WTC11 (cell line): ENCODE results near the gene TMEM18. TPM values are rescaled to one million over a fixed set of nuclear protein-coding genes. Genes with fewer than 3 reads are reported as not detected.

Experiments used
- ATAC-seq: fragments of 200-7000 bp; cut with Tn5 transposase; 2 replicates; pipeline ENCODE4 v1.10.0; 2021; ENCODE audit warnings: mild to moderate bottlenecking, moderate library complexity
- CTCF ChIA-PET: fragments of 300-600 bp; sonication (Branson Sonifier 250); formaldehyde crosslinking; loops from one replicate; lab custom pipeline; 2021; ENCODE audit warnings: antibody characterized with exemption; lab: Charles Lee
- POLR2A ChIA-PET: fragments of 350-600 bp; sonication (Branson Sonifier 250); formaldehyde crosslinking; loops from one replicate; lab custom pipeline; 2021; ENCODE audit warnings: antibody characterized with exemption; lab: Charles Lee
- DNase-seq: peaks from one replicate; pipeline ENCODE4 v3.0.0; 2021; ENCODE audit warnings: low spot score
- H3K27ac Mint-ChIP-seq: 2 replicates; pipeline ENCODE4 v1.8.0; 2021; ENCODE audit warnings: mixed read lengths
- H3K27me3 Mint-ChIP-seq: 2 replicates; pipeline ENCODE4 v1.8.0; 2021; ENCODE audit warnings: low read depth, mild to moderate bottlenecking, moderate library complexity, mixed read lengths
- H3K36me3 Mint-ChIP-seq: 2 replicates; pipeline ENCODE4 v1.8.0; 2021; ENCODE audit warnings: mixed read lengths
- H3K4me1 Mint-ChIP-seq: 2 replicates; pipeline ENCODE4 v1.8.0; 2022; ENCODE audit warnings: mixed read lengths
- H3K4me3 Mint-ChIP-seq: 2 replicates; pipeline ENCODE4 v1.8.0; 2021; ENCODE audit warnings: mild to moderate bottlenecking, moderate library complexity, mixed read lengths
- H3K9me3 Mint-ChIP-seq: 2 replicates; pipeline ENCODE4 v1.8.0; 2021; ENCODE audit warnings: mixed read lengths
- ARID4B ChIP-seq: sonication (generic); formaldehyde crosslinking; IDR thresholded peaks from 2 replicates; pipeline ENCODE4 v1.8.0; 2023; ENCODE audit warnings: missing genetic modification reagents, mild to moderate bottlenecking, borderline replicate concordance
- CDX4 ChIP-seq: fragments of 250-450 bp; sonication (Bioruptor Pico); IDR thresholded peaks from 2 replicates; pipeline ENCODE4 v1.9.0; 2021; ENCODE audit warnings: moderate library complexity, mild to moderate bottlenecking, inconsistent platforms, borderline replicate concordance
- CREB1 ChIP-seq: sonication (generic); formaldehyde crosslinking; IDR thresholded peaks from 2 replicates; pipeline ENCODE4 v1.8.0; 2023; ENCODE audit warnings: mild to moderate bottlenecking, missing genetic modification reagents
- CTCF ChIP-seq: fragments of 200-600 bp; IDR thresholded peaks from 2 replicates; pipeline ENCODE4 v1.8.0; 2022; ENCODE audit warnings: antibody characterized with exemption
- ELF4 ChIP-seq: sonication (generic); formaldehyde crosslinking; IDR thresholded peaks from 2 replicates; pipeline ENCODE4 v1.8.1; 2022; ENCODE audit warnings: low read depth, mild to moderate bottlenecking, moderate library complexity, missing genetic modification reagents
- ESRRA ChIP-seq: sonication (generic); formaldehyde crosslinking; IDR thresholded peaks from 2 replicates; pipeline ENCODE4 v1.8.1; 2022; ENCODE audit warnings: mild to moderate bottlenecking, missing genetic modification reagents, borderline replicate concordance
- ETV6 ChIP-seq: sonication (generic); formaldehyde crosslinking; IDR thresholded peaks from 2 replicates; pipeline ENCODE4 v1.8.1; 2022; ENCODE audit warnings: mild to moderate bottlenecking, missing genetic modification reagents
- FOXJ3 ChIP-seq: sonication (generic); formaldehyde crosslinking; IDR thresholded peaks from 2 replicates; pipeline ENCODE4 v1.9.0; 2021; ENCODE audit warnings: missing genetic modification reagents, mild to moderate bottlenecking, borderline replicate concordance
- FOXK1 ChIP-seq: sonication (generic); formaldehyde crosslinking; IDR thresholded peaks from 2 replicates; pipeline ENCODE4 v1.8.0; 2022; ENCODE audit warnings: mild to moderate bottlenecking, moderate library complexity, missing genetic modification reagents
- HMGA2 ChIP-seq: fragments of 250-450 bp; sonication (Bioruptor Pico); IDR thresholded peaks from 2 replicates; pipeline ENCODE4 v1.4.0; 2021; ENCODE audit warnings: mild to moderate bottlenecking, moderate library complexity
- JAZF1 ChIP-seq: fragments of 250-450 bp; sonication (Bioruptor Pico); IDR thresholded peaks from 2 replicates; pipeline ENCODE4 v1.9.0; 2021; ENCODE audit warnings: moderate library complexity, mild to moderate bottlenecking, inconsistent platforms
- KAT7 ChIP-seq: sonication (generic); formaldehyde crosslinking; IDR thresholded peaks from 2 replicates; pipeline ENCODE4 v1.8.1; 2023; ENCODE audit warnings: missing genetic modification reagents, mild to moderate bottlenecking, borderline replicate concordance
- NR3C1 ChIP-seq: sonication (generic); formaldehyde crosslinking; conservative IDR thresholded peaks from 2 replicates; pipeline ENCODE4 v1.8.1; 2023; ENCODE audit warnings: low read depth, mild to moderate bottlenecking, missing genetic modification reagents
- SOX15 ChIP-seq: fragments of 250-450 bp; sonication (Bioruptor Pico); IDR thresholded peaks from 2 replicates; pipeline ENCODE4 v1.9.0; 2021; ENCODE audit warnings: mild to moderate bottlenecking
- ZBTB21 ChIP-seq: sonication (generic); formaldehyde crosslinking; IDR thresholded peaks from 2 replicates; pipeline ENCODE4 v1.8.1; 2023; ENCODE audit warnings: mild to moderate bottlenecking, missing genetic modification reagents, borderline replicate concordance
- ZMAT4 ChIP-seq: fragments of 250-450 bp; sonication (Bioruptor Pico); IDR thresholded peaks from 2 replicates; pipeline ENCODE4 v1.9.0; 2021; ENCODE audit warnings: mild to moderate bottlenecking
- ZNF232 ChIP-seq: sonication (generic); formaldehyde crosslinking; IDR thresholded peaks from 2 replicates; pipeline ENCODE4 v1.8.0; 2022; ENCODE audit warnings: mild to moderate bottlenecking, missing genetic modification reagents
- ZNF281 ChIP-seq: sonication (generic); formaldehyde crosslinking; IDR thresholded peaks from 2 replicates; pipeline ENCODE4 v1.8.0; 2023; ENCODE audit warnings: mild to moderate bottlenecking, missing genetic modification reagents
- ZNF396 ChIP-seq: fragments of 250-450 bp; sonication (Bioruptor Pico); IDR thresholded peaks from 2 replicates; pipeline ENCODE4 v1.8.0; 2021; ENCODE audit warnings: mild to moderate bottlenecking, moderate library complexity, borderline replicate concordance
- ZNF425 ChIP-seq: fragments of 250-450 bp; sonication (Bioruptor Pico); conservative IDR thresholded peaks from 2 replicates; pipeline ENCODE4 v1.9.0; 2021; ENCODE audit warnings: mild to moderate bottlenecking
- ZNF671 ChIP-seq: fragments of 250-450 bp; sonication (Bioruptor Pico); IDR thresholded peaks from 2 replicates; pipeline ENCODE4 v1.8.0; 2021; ENCODE audit warnings: mild to moderate bottlenecking
- total RNA-seq: library from RNA; stranded (reverse); gene quantifications from 3 replicates; pipeline ENCODE4 v1.2.3, GENCODE V29; 2021

The TMEM18 gene
- total RNA-seq, 1 experiment from 2014 or later = 24.0 TPM

GRCh38 chr2:710867-711665, 33.9 kb upstream of the TMEM18 start:
- TF ChIP-seq ZNF671 (CRISPR knock-in tag) (no peak), JAZF1 (CRISPR knock-in tag) (no peak), ESRRA (CRISPR knock-in tag) (no peak), NR3C1 (CRISPR knock-in tag) (no peak), ZNF425 (CRISPR knock-in tag) (no peak), ETV6 (CRISPR knock-in tag) (no peak), CDX4 (CRISPR knock-in tag) (no peak), ZNF232 (CRISPR knock-in tag) (no peak), FOXJ3 (no peak), KAT7 (no peak), SOX15 (no peak)
- TF ChIP-seq, all 79 proteins: peak for 0
- Mint-ChIP-seq H3K36me3 (no peaks in the 10 kb centered on the region), H3K9me3 (no peaks in the 10 kb centered on the region), H3K4me1 (peaks cover 18% of the 10 kb centered on the region), H3K27ac (no peak overlapping the region), H3K4me3 (no peak overlapping the region), H3K27me3 (peaks cover 9% of the 10 kb centered on the region)
- POLR2A ChIA-PET = no interaction called here
- DNase-seq (no peak), ATAC-seq (no peak)
- CTCF ChIA-PET = interaction anchor here (0.7 kb wide), 1 partner anchor 35 kb away, joined by 4 read pairs; no protein-coding TSS in a partner anchor

GRCh38 chr2:709138-709765, 32.0 kb upstream of the TMEM18 start:
- peaks cover 11% of the 10 kb centered on the region for H3K9me3 Mint-ChIP-seq
- peaks cover 9% of the 10 kb centered on the region for H3K27me3 Mint-ChIP-seq
- H3K27ac Mint-ChIP-seq = no peak overlapping the region
- ATAC-seq = peak; percentile 44; the same call in 1 of the 2 replicates
- no peak for DNase-seq
- no peak overlapping the region for H3K4me3 Mint-ChIP-seq
- CTCF ChIA-PET = no interaction called here
- H3K4me1 Mint-ChIP-seq = peaks cover 4% of the 10 kb centered on the region
- POLR2A ChIA-PET = no interaction called here
- H3K36me3 Mint-ChIP-seq = no peaks in the 10 kb centered on the region
- TF ChIP-seq ARID4B (no peak), ZNF281 (no peak), ZNF396 (CRISPR knock-in tag) (no peak), CREB1 (CRISPR knock-in tag) (no peak), HMGA2 (CRISPR knock-in tag) (no peak), FOXJ3 (no peak), ZBTB21 (CRISPR knock-in tag) (no peak), ZMAT4 (CRISPR knock-in tag) (no peak), ELF4 (no peak), CDX4 (CRISPR knock-in tag) (no peak), CTCF (no peak), FOXK1 (CRISPR knock-in tag) (no peak)
